GM18870 (cell line): ENCODE measurements around the gene MICAL3.

Experiments
- ATAC-seq: cut with Tn5 transposase; IDR thresholded peaks from one replicate; pipeline ENCODE4 v1.9.1; 2021; ENCODE audit warnings: moderate library complexity; ENCODE audit not compliant: unreplicated experiment

MICAL3 gene

GRCh38 chr22:17919276-17920144, 104.9 kb downstream of the MICAL3 start:
- no peak for ATAC-seq

DNA sequence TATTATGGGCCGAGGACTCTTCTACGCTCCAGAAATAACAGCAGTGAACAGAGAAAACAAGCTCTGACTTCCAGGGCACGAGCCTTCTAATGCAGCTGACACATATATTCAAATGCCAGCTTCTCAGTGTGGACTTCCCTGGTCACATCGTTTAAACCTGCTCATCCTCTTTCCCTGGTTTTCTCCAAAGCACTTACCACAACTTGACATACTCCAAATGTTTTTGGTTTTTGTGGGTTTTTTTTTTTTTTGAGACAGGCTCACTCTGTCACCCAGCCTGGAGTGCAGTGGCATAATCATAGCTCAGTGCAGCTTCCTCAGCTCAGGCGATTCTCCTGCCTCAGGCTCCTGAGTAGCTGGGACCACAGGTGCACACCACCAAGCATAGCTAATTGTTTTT, 105.5 kb downstream of the MICAL3 start:
- ATAC-seq: no peak

- no peak for ATAC-seq
These were observed 106.8 kb downstream of the MICAL3 start for GRCh38 chr22:17917490-17917983.

DNA sequence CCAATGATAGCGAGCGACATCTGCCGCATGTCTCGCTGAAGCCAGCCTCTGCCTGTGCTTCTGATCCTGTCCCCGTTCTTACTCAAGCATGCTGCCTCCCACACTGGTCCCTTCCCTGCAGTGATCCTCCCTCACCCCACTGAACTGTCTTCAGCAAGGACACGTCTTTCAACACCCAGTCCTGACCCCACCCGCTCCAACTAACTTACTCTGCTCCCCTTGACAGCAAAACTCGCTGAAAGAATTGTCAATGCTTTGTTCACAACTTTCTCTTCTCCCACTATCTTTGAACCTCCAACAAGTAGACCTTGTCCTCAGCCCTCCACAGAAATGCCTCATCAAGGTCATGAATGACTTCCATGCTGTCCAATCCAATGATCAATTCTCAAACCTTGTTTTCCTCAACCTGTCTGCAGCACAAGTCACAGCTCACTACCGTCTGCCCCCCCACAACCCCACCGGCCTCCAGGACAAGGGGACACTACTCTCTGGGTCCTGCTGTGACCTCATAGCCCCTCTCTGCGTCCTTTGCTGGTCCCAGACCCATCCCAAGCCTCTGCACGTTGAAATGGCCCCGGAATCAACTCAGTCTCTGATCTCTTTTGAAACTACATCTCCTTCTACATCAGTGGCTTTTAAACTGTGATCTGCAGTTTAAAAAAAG, 108.0 kb downstream of the MICAL3 start:
- ATAC-seq: no peak

- ATAC-seq: no peak
These were observed 108.7 kb downstream of the MICAL3 start for GRCh38 chr22:17915676-17916075.

GRCh38 chr22:17915188-17915587, 109.2 kb downstream of the MICAL3 start:
- ATAC-seq: no peak

DNA sequence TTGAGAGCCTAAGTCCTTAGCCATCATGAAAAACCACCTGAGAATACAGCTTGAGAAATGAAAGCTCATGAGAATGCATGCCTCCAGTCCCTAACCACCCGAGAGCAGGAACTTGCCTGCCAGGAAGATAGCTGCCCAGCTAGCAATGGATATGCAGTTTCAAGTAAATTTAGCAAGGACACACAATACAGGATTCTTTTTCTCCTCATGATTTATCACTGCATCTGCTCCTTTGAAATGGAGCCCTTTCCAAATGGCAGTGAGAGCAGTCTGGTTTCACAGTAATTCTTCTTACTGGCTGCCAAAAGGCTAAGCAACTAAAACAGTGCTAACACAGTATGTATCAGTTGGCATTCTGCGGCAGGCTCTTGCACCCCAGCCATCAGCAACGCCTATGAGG, 109.9 kb downstream of the MICAL3 start:
- no peak for ATAC-seq

GRCh38 chr22:17913801-17914347, 110.5 kb downstream of the MICAL3 start:
- no peak for ATAC-seq

GRCh38 chr22:17912945-17913721, 111.2 kb downstream of the MICAL3 start:
- ATAC-seq: no peak

DNA sequence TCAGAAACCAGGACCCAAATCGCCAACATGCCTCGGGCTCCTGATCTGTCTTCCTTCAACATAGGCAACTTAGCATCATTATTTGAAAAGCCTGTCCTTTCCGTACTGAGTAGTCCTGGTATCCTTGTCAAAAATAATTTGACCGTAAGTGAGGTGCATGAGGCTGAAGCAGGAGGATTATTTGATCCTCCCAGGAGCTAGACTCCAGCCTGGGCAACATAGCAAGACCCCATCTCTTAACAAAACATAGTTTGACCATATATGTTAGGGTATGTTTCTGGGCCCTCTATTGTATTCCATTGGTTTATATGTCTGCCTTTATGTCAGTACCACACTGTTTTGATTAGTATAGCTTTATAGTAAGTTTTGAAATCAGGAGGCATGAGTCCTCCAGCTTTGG, 112.5 kb downstream of the MICAL3 start:
- ATAC-seq: no peak

GRCh38 chr22:17911312-17911705, 113.1 kb downstream of the MICAL3 start:
- no peak for ATAC-seq

- no peak for ATAC-seq
These were observed 113.6 kb downstream of the MICAL3 start for GRCh38 chr22:17910561-17911311.

- no peak for ATAC-seq
These were observed 116.7 kb downstream of the MICAL3 start for GRCh38 chr22:17907748-17908051.

DNA sequence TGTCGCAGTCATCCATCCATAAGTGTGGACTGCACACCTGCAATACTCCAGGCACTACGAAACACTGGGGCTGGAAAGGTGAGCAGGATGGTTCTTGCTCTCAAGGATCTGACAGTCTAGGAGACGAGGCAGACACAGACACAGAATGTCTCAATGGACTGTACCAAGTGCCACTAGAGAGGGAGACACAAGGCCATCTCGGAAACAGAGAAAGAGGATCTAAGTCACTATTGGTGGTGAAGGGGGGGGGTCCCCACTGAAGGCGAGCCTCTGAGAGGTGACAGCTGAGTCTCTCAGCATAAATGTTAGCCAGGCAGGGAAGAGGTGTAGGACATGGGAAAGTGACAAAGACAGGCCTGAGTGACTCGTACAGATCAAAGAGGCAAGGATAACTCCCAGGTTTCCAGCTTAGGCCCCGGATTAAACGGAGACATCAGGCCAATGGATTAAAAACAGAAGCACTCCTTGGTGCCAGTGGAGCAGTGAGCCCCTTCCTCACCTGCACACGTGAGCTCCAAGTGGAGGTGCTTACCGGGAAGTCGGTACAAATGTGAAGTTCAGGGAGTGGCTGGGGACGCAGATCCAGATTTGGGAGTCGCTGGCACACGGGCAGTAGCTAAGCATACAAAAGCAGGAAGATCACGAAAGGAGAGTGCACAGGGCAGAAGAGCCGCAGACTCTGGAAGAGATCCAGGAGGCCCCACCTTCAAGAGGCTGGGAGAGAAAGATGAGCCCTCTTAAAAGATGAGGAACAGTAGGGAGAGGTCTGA, 117.2 kb downstream of the MICAL3 start:
- no peak for ATAC-seq

- no peak for ATAC-seq
These were observed 118.9 kb downstream of the MICAL3 start for GRCh38 chr22:17905445-17905844.

DNA sequence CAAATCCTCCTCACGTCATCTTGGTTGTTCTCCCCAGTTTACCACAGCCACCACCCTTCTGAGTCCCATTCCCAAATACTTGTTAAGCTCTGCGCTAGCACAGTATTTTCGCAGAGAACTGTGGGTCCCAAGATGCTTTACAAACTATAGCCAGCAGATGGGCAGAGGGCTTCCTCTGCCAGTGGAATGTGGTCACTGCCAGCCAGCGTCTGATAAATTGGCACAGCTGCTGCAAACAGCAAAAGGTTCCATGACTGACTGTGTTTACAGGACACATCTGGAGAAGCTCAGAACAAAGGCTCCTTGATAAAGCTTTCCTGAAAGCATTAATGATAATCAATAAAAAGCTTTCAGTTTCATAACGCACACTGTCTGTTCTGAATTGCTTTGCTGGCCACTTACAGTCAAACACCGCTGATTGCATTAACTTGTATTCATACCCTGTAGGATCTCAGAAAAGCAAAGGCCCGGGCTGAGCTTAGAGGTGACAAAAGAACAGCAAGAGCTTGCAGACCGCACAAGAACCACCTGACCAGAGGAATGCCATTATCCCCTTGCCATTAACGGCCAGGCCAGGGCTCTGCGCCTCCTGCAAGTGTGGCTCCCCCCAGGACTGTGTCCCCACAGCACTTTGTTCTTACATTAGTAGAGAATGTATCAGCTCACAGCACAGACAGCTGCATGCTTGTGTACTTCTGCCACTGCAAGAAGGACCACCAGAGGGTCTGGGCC, 120.6 kb downstream of the MICAL3 start:
- ATAC-seq: no peak

- no peak for ATAC-seq
These were observed 121.4 kb downstream of the MICAL3 start for GRCh38 chr22:17902960-17903359.

DNA sequence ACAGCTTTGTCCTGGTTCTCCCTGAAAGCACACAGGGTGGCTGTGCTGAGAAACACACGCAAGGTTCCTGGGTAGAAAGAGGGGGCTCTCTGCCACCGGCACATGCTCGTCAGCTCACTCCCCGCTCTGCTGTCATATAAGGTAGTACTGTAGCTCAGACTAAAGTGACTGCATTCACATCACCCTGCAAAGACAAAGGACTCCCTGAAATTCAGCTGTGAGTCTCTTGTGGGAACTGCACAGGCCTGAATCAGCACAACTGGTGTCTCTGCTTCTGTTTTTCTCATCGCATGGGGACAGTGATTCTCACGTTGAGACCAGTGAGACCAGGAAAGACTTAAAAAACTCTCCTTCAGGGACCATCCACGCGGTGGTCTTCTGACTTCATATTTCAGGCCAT, 126.0 kb downstream of the MICAL3 start:
- ATAC-seq: no peak

DNA sequence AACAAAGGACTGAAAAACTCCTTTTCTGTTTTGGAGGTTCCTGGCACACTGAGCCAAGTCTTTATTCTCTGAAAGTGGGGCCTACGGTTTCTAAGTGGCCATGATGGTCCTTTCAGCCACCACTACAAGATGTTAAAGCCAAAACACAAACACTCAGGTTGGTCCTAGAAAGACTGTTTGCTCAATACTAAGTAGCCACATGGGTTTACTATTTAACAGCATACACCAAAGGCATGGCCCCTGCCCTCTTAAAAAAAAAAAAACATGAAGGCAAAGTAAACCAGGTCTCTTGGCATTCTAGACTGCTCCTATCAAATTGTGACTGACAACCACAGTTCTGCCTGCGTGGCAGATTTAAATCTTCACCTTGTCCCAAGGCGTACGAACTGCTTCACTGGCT, 126.5 kb downstream of the MICAL3 start:
- no peak for ATAC-seq
